Fibroblast of peridontal ligament (primary cell): ENCODE results near the gene LHFPL4.
"Not testable (repeated sequence)": the region's sequence is repeated elsewhere in the genome, so short reads cannot be mapped to it uniquely, and the experiment has no call there.

Source experiments
- DNase-seq: peaks from one replicate; pipeline ENCODE4 v3.0.0-alpha.2; 2010; ENCODE audit errors: extremely low read depth

Gene LHFPL4

GRCh38 chr3:9542182-9542581, 11.4 kb downstream of the LHFPL4 start:
- no peak for DNase-seq

DNA sequence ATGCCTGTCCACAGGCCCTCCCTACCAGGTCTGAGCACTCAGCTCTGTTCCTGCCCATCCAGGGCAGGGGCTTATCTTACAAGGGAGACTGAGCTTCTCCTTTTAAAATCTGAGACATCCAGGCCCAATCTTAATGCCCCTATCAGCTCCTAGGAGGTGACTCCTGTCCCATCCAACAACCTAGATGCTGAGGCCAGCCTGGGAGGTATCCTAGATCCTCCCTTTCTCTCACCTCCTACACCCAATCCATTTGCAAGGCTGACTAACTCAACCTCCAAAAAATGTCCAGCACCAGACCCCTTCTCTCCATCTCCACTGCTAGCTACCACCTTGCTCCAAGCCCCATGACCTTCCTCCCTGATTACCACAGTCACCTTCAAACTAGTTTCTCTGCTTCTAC, 17.4 kb downstream of the LHFPL4 start:
- no peak for DNase-seq

- DNase-seq, result no peak
Measured at GRCh38 chr3:9534429-9534828, 19.2 kb downstream of the LHFPL4 start.

GRCh38 chr3:9525078-9525477, 28.5 kb downstream of the LHFPL4 start:
- no peak for DNase-seq

- DNase-seq, result no peak
Measured at GRCh38 chr3:9514956-9515355, 38.7 kb downstream of the LHFPL4 start.

DNA sequence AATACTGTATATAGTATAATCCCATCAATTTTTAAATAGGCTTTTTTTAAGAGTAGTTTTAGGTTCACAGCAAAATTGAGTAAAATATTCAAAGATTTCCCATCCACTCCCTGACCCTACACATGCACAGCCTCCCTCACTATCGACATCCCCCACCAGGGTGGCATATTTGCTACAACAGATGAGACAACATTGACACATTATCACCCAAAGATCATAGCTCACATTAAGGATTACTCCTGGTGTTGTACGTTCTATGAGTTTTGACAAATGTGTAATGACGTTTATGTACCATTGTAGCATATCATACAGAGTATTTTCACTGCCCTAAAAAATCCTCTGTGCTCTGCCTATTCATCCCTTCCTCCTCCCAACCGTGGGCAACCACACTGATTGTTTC, 39.3 kb downstream of the LHFPL4 start:
- DNase-seq, result no peak

DNA sequence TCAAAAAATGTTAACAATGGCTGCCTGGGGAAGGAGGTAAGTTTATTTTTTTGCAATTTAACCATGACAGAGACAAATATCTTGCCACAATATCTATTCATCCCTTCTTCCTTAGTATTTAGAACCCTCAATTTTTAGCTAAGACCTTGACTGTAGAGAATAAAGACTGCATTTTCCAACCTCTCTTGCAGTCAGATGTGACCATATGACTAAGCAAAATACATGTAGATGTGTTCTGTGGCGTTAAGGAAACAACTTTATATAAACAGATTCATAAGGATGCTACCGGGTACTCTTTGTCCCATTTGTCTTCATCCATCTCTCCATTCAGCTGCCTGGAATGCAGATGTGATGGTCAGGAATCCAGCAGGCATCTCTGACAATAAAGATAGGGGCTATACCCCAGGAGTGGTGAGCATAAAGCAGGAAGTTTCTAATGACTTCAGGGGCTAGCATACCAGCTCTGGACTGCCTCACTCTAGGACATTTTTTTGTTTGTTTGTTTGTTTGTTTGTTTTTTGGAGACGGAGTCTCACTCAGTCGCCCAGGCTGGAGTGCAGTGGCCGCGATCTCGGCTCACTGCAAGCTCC, 41.1 kb downstream of the LHFPL4 start:
- DNase-seq, result no peak

DNA sequence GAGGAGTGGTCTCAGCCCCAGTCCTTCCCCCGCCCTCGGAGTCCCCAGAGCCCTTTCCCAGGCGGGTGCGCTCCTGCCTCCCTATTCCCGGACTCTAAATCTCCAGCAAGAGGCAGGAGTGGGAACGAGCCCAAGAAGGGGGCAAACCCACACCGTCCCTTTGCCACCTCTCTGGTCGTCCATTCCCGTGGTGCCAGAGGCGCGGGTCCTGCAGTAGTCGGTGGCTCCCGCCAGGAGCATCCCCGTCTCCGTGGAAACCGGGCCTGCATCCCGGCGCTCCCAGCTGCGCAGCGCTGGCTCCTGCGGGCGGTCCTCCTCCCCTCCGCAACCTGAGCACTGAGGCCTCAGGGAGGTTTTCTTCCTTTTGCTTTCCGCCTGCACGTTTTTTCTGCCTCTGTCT, 44.8 kb downstream of the LHFPL4 start:
- no peak for DNase-seq

GRCh38 chr3:9507586-9508578, 45.7 kb downstream of the LHFPL4 start:
- DNase-seq, result no peak

DNA sequence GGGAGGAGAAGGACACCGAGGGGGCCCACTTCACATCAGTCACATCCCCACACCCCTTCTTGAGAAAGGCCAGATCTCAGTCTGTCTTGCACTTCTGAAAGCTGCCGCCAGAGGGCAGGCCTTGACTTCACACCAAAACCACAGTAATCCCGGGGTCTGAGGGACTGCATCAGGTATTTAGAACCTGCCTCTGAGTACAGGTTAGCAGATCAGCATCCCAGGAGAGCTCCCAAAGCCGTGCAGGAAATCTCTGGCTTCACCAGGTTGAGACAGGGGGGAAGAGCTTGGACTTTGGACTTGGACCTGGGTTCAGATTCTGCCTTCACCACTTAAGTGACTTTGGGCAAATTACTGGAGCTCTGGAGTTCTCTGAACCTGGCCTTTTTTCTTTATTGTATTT, 50.3 kb downstream of the LHFPL4 start:
- DNase-seq, result peak; percentile 64

GRCh38 chr3:9501226-9501625, 52.4 kb downstream of the LHFPL4 start:
- DNase-seq, result no peak

DNA sequence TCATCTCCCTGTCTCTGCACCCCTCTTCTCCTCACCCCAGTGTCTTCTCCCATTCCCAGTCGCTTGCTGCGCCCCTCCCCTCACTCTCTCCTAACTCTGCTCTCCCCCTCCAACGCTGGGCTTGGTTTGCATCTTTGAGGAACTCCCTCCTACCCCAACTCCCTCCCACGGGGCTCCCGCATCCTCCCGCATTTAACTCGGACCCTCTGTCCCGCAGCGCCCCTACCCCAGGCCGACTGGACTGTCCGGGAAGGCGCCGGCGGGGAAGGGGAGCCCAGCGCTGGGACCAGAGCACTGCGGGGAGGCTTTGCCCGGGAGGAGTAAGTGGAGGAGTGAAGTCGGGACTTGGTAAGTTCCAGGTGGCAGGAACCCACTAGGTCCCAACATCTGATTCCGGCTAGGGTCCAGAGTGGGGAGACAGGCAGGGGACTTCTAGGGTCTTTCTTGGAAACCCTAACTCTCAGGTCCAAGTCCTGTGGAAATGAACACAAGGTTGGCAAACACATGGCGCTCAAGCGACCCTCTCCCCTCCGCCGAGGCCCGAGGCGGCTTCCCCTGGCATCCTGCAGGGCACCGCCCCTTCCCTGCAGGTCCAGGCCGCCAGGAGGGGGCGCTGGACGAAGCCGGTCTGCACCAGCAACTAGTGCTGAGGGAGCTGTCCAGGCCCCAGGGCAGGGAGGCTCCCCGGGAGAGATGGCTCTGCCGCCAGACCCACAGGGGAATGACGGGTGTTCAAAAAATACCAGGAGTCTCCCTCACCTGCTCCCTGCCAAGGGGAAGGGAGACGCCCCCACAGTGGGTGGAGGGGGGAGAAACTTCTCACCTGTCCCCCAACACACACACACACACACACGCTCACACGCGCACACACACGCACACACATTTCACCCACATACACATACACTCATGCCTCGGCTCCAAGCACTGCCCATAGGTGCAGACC, 53.2 kb downstream of the LHFPL4 start:
- peak; percentile 27 for DNase-seq

DNA sequence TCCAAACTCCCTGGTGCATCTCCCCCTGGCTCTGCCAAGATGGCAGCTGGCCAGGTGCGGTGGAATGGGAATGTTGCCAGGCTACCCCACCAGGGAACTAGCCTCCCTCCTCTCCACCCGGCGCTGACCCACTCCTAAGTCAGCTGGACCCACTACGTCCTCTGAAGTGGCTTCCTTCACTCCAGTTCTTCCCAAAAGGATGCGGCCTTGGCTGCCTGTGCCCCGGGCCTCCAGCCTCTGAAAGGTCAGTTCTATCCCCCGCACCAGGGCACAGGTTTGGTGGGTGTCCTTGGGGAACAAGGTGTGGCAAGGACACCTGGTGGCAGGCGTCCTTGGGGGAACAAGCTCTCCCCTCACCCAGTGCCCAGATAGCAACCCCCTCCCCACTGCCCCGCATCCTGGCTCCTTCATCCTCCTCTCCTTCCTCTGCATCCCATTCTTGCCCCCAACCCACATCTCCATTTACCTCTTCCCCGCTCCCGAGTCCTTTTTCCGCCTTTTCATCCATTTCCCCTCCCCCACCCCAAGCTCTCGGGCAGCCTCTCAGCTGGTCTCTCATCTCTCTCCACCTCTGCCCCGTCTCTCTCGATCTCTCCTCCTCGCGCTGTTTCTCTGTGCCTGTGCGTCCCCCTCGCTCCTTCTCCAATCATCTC, 54.0 kb downstream of the LHFPL4 start:
- DNase-seq, result no peak

DNA sequence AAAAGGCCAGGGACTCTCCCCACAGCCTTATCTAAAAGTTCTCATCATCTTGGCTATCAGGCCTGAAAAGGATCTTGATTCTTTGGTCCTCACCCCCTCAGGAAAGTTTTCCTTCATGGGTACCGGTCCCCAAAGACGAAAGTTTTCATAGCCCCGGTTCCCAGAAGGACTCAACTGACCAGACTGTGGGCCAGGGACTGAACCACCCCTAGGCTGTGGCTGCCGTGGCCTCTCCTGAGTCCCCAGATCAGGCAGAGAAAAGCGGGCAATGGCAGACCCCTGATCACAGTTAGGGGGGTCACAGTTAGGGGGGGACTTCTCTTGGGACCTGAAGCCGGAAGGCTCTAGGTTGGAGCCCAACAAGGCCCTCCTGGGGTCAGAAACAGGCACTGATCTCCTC, 54.8 kb downstream of the LHFPL4 start:
- no peak for DNase-seq

DNA sequence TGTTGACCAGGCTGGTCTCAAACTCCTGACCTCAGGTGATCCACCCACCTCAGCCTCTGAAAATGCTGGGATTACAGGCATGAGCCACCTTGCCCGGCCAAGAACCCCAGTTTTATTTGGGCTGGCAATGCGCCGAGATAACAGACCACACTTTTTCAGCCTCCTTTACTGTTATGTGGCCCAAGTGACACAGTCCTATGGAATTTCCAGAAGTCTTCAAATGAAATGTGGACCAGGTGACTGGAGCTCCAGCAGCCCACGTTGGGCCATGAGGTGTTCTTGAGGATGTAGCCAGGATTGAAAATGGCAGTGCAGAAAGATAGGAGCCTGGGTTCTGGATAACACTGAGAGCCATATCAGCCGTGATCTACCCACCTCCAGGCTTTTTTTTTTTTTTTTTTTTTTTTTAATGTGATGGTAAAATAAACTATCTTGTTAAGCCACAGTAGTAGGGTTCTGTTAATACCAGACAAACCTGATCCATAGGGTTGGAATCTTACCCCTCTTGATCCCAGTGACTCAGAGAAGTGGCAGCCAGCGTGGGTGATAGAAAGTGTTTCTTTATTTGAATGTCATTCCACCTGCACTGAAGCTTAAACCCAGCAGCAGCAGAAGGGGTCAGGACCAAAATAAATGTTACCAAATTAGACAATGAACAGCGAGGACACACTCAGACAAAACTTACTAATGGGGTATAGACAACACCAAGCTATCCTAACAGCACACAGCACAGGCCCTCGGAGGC, 55.6 kb downstream of the LHFPL4 start:
- DNase-seq, result no peak

DNA sequence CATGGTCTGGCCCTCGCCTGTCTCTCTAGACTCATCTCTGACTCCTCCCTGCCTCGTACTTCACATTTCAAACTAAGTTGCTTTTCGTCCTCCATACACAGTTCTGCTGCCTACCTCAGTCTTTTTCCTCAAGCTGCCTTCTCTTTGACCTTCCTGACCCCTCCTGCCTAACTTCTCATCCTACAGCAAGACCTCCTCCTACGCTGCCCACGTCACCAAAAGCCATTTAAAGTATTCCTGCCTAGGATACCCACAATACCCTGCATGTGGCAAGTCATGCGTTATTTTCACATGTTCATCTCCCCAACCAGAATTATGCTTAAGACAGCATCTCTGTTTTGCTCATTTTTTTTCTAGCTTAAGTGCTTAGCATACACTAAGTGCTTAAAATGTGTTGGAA, 56.7 kb downstream of the LHFPL4 start:
- no peak for DNase-seq

GRCh38 chr3:9494036-9494435, 59.6 kb downstream of the LHFPL4 start:
- DNase-seq, result not testable (repeated sequence)

GRCh38 chr3:9491506-9491905, 62.1 kb downstream of the LHFPL4 start:
- no peak for DNase-seq

DNA sequence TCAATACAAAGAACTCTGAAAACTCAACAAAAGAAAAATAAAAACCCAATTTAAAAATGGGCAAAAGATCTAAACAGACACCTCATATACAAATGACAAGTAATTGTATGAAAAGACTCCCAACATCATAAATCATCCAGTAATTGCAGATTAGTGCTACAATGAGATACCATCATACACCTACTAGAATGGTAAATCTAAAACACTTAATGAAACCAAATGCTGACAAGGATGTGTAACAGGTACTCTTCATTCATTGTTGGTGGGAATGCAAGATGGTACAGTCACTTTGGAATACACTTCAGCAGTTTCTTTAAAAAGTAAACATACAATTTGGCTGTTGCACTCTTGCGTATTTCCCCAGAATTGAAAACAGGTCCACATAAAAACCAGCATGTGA, 68.4 kb downstream of the LHFPL4 start:
- DNase-seq, result no peak

GRCh38 chr3:9480265-9480664, 73.4 kb downstream of the LHFPL4 start:
- no peak for DNase-seq

- DNase-seq, result no peak
Measured at GRCh38 chr3:9476935-9477334, 76.7 kb downstream of the LHFPL4 start.
